ENCODE measurements around the gene LCN2. TPM values are rescaled to one million over a fixed set of nuclear protein-coding genes. Genes with fewer than 3 reads are reported as not detected.

LCN2 gene
- total and polyA plus RNA-seq, 2 experiments from 2014 or later, result 2.0 TPM; not detected in 1

GRCh38 chr9:128142596-128142995, 6.7 kb upstream of the LCN2 start:
- H3K27me3 Mint-ChIP-seq (ENCODE audit: insufficient read depth, low read depth, poor library complexity), result peaks cover 4% of the 10 kb centered on the region
- Histone ChIP-seq H3K27me3 (ENCODE audit: insufficient read depth) (no peaks in the 10 kb centered on the region), H3K79me2 (replicated peaks; ENCODE audit: insufficient read depth) (no peaks in the 10 kb centered on the region), H2AFZ (no peak overlapping the region), H4K20me1 (replicated peaks; ENCODE audit: insufficient read depth) (no peaks in the 10 kb centered on the region), H3K27ac (ENCODE audit: low read depth) (no peak overlapping the region), H3K36me3 (ENCODE audit: insufficient read depth) (no peaks in the 10 kb centered on the region), H3K4me3 (no peak overlapping the region), H3K4me2 (no peak overlapping the region), H3F3A (replicated peaks; ENCODE audit: low read depth) (no peaks in the 10 kb centered on the region), H3K4me1 (ENCODE audit: insufficient read depth) (no peaks in the 10 kb centered on the region), H3K9me2 (ENCODE audit: insufficient read depth) (no peaks in the 10 kb centered on the region)
- no peak for DNase-seq (ENCODE audit: low spot score)
- no peaks in the 10 kb centered on the region for H3K9me3 Mint-ChIP-seq
- no peak overlapping the region for H3K4me3 Mint-ChIP-seq
- TF ChIP-seq ZNF462 (CRISPR knock-in tag; IDR thresholded peaks at IDR 0.05) (no peak), EZH2 (IDR thresholded peaks at IDR 0.05; ENCODE audit: low read depth, unreplicated experiment) (no peak)
- no peak for ATAC-seq
- no peak overlapping the region for H3K27ac Mint-ChIP-seq
- peaks cover 2% of the 10 kb centered on the region for H3K4me1 Mint-ChIP-seq
- no peaks in the 10 kb centered on the region for H3K36me3 Mint-ChIP-seq (ENCODE audit: low read depth)

GRCh38 chr9:128143525-128144238, 5.6 kb upstream of the LCN2 start:
- Mint-ChIP-seq H3K27ac (no peak overlapping the region), H3K9me3 (no peaks in the 10 kb centered on the region), H3K36me3 (ENCODE audit: low read depth) (no peaks in the 10 kb centered on the region), H3K4me3 (no peak overlapping the region), H3K27me3 (ENCODE audit: insufficient read depth, low read depth, poor library complexity) (peaks cover 4% of the 10 kb centered on the region), H3K4me1 (no peaks in the 10 kb centered on the region; the same call in 2 of the 3 replicates)
- Histone ChIP-seq H4K20me1 (replicated peaks; ENCODE audit: insufficient read depth) (no peaks in the 10 kb centered on the region), H3K4me2 (no peak overlapping the region), H2AFZ (no peak overlapping the region), H3K79me2 (replicated peaks; ENCODE audit: insufficient read depth) (no peaks in the 10 kb centered on the region), H3F3A (replicated peaks; ENCODE audit: low read depth) (no peaks in the 10 kb centered on the region), H3K4me1 (ENCODE audit: insufficient read depth) (no peaks in the 10 kb centered on the region), H3K27ac (ENCODE audit: low read depth) (no peak overlapping the region), H3K36me3 (ENCODE audit: insufficient read depth) (no peaks in the 10 kb centered on the region), H3K27me3 (ENCODE audit: insufficient read depth) (no peaks in the 10 kb centered on the region), H3K9me2 (ENCODE audit: insufficient read depth) (no peaks in the 10 kb centered on the region), H3K4me3 (no peak overlapping the region)
- ATAC-seq (peak; percentile 62), DNase-seq (ENCODE audit: low spot score) (no peak)
- TF ChIP-seq NANOG (IDR thresholded peaks at IDR 0.05; ENCODE audit: borderline replicate concordance) (no peak), ZNF114 (CRISPR knock-in tag; IDR thresholded peaks at IDR 0.05) (no peak), CTCF (conservative IDR thresholded peaks at IDR 0.05; ENCODE audit: low read depth in 2 of 2) (peak in 1 of 2 experiments; percentile 57; a peak in 2 of 4 replicates)

Data from GM23338 (cell line).